Mesothelial cell of epicardium (in vitro differentiated cells): Measurements from ENCODE around the gene CAMK2G. TPM values are rescaled to one million over a fixed set of nuclear protein-coding genes. Genes with fewer than 3 reads are reported as not detected.
A peak's percentile ranks its signal among the peaks of the same experiment; 100 is the strongest.
"Not testable (repeated sequence)": the region's sequence is repeated elsewhere in the genome, so short reads cannot be mapped to it uniquely, and the experiment has no call there.

Source experiments
- DNase-seq, 2 experiments: peaks; one replicate each; pipeline ENCODE4 v3.0.0; 2021; ENCODE audit warnings: low spot score in 2 of 2; ENCODE audit not compliant: unreplicated experiment in 2 of 2
- H3K27ac Mint-ChIP-seq: 2 replicates; pipeline ENCODE4 v1.8.0; 2021; ENCODE audit warnings: mixed read lengths
- H3K27me3 Mint-ChIP-seq: 2 replicates; pipeline ENCODE4 v1.8.0; 2021; ENCODE audit warnings: low read depth, mixed read lengths
- H3K36me3 Mint-ChIP-seq: 2 replicates; pipeline ENCODE4 v1.8.0; 2021; ENCODE audit warnings: mixed read lengths
- H3K4me1 Mint-ChIP-seq: 2 replicates; pipeline ENCODE4 v1.8.0; 2021; ENCODE audit warnings: mixed read lengths
- H3K4me3 Mint-ChIP-seq: 2 replicates; pipeline ENCODE4 v1.8.0; 2021; ENCODE audit warnings: mild to moderate bottlenecking, moderate library complexity, mixed read lengths
- H3K9me3 Mint-ChIP-seq: 2 replicates; pipeline ENCODE4 v1.8.0; 2021; ENCODE audit warnings: mixed read lengths
- CTCF ChIP-seq: fragments of 200-600 bp; sonication (generic); IDR thresholded peaks from one replicate; pipeline ENCODE4 v1.5.0; 2021; ENCODE audit warnings: antibody characterized with exemption; ENCODE audit not compliant: unreplicated experiment
- total RNA-seq: library from RNA; stranded (reverse); gene quantifications from 3 replicates; pipeline ENCODE4 v1.2.1, GENCODE V29; 2021

Gene CAMK2G
- total RNA-seq, 1 donor from 2014 or later: 28.3 TPM

- Mint-ChIP-seq H3K9me3 (no peaks in the 10 kb centered on the region), H3K36me3 (no peaks in the 10 kb centered on the region), H3K4me1 (peaks cover 32% of the 10 kb centered on the region), H3K4me3 (no peak overlapping the region), H3K27me3 (no peaks in the 10 kb centered on the region), H3K27ac (no peak overlapping the region)
- TF ChIP-seq CTCF: no peak
- DNase-seq: no peak
Observed at GRCh38 chr10:73892310-73893030, 18.1 kb upstream of the CAMK2G start.

DNA sequence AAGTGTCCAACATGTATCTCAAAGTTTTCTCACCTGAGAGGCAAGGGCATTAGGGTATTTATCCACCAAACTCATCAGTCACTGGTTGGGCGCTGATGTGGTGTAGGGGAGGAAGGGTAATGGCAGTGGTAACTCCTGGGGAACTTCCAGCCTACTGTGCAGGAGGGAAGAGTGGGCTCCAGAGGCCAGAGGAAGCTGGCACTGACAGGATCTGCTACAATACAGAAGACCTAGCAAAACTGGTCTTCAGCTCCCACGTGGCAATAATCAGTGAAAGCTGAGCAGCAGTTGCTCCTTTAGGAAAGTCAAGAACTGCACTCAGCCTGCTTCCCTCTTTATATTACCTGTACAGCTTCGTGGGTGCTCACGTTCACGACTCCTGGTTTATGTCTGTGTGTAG lies 17.2 kb upstream of the CAMK2G start:
- H3K27me3 Mint-ChIP-seq: no peaks in the 10 kb centered on the region
- no peak overlapping the region for H3K4me3 Mint-ChIP-seq
- peaks cover 41% of the 10 kb centered on the region for H3K4me1 Mint-ChIP-seq
- DNase-seq: no peak
- H3K36me3 Mint-ChIP-seq: no peaks in the 10 kb centered on the region
- H3K9me3 Mint-ChIP-seq: no peaks in the 10 kb centered on the region
- TF ChIP-seq CTCF: no peak
- H3K27ac Mint-ChIP-seq: no peak overlapping the region

DNA sequence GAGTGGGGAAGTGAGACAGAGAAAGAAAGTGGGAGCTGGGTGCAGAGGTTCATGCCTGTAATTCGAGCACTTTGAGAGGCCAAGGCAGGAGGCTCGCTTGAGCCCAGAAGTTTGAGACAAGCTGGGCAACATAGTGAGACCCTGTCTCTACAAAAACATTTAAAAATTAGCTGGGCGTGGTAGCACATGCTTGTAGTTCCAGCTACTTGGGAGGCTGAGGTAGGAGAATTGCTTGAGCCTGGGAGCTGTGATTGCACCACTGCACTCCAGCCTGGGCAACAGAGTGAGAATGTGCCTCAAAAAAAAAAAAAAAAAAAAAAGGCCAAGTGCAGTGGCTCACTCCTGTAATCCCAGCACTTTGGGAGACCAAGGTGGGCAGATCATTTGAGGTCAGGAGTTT lies 16.5 kb upstream of the CAMK2G start:
- H3K36me3 Mint-ChIP-seq, H3K4me3 Mint-ChIP-seq, H3K27ac Mint-ChIP-seq, H3K27me3 Mint-ChIP-seq, H3K9me3 Mint-ChIP-seq, DNase-seq: not testable (repeated sequence)
- H3K4me1 Mint-ChIP-seq: peaks cover 46% of the 10 kb centered on the region

GRCh38 chr10:73890261-73890660 lies 15.9 kb upstream of the CAMK2G start:
- Mint-ChIP-seq H3K4me3 (no peak overlapping the region), H3K27me3 (no peaks in the 10 kb centered on the region), H3K27ac (no peak overlapping the region), H3K9me3 (no peaks in the 10 kb centered on the region), H3K4me1 (peaks cover 46% of the 10 kb centered on the region), H3K36me3 (no peaks in the 10 kb centered on the region)
- no peak for TF ChIP-seq CTCF
- no peak for DNase-seq

DNA sequence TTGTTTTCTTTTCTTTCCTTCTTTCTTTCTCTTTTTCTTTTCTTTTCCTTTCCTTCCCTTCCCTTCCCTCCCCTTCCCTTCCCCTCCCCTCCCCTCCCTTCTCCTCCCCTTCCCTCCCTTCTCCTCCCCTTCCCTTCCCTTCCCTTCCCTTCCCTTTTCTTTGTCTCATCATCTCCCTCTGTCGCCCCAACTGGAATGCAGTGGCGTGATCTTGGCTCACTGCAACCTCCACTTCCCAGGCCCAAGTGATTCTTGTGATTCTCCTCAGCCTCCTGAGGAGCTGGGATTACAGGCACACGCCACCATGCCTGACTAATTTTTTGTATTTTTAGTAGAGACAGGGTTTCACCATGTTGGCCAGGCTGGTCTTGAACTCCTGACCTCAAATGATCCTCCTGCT lies 15.1 kb upstream of the CAMK2G start:
- H3K36me3 Mint-ChIP-seq, DNase-seq, H3K9me3 Mint-ChIP-seq, H3K27ac Mint-ChIP-seq, H3K4me3 Mint-ChIP-seq, H3K27me3 Mint-ChIP-seq: not testable (repeated sequence)
- peaks cover 46% of the 10 kb centered on the region for H3K4me1 Mint-ChIP-seq

GRCh38 chr10:73889014-73889413 lies 14.7 kb upstream of the CAMK2G start:
- Mint-ChIP-seq H3K27me3 (no peaks in the 10 kb centered on the region), H3K9me3 (no peaks in the 10 kb centered on the region), H3K4me1 (peaks cover 46% of the 10 kb centered on the region), H3K27ac (peak overlapping the region; percentile 85), H3K4me3 (no peak overlapping the region), H3K36me3 (no peaks in the 10 kb centered on the region)
- no peak for DNase-seq
- TF ChIP-seq CTCF: no peak

- Mint-ChIP-seq H3K36me3 (no peaks in the 10 kb centered on the region), H3K27ac (peak overlapping the region; percentile 85), H3K9me3 (no peaks in the 10 kb centered on the region), H3K27me3 (no peaks in the 10 kb centered on the region), H3K4me1 (peaks cover 46% of the 10 kb centered on the region), H3K4me3 (no peak overlapping the region)
- no peak for DNase-seq
- no peak for TF ChIP-seq CTCF
Observed at GRCh38 chr10:73888514-73888913, 14.2 kb upstream of the CAMK2G start.
